Central memory CD4-positive, alpha-beta T cell (primary cell): ENCODE results near the gene PPP1R10.
A peak's percentile ranks its signal among the peaks of the same experiment; 100 is the strongest.

Experiments
- DNase-seq: peaks from one replicate; pipeline ENCODE4 v3.0.0; 2022

Gene PPP1R10

GRCh38 chr6:30597315-30598144, 19.5 kb downstream of the PPP1R10 start:
- peak; percentile 71 for DNase-seq

- DNase-seq, result no peak
These were observed 24.8 kb downstream of the PPP1R10 start for GRCh38 chr6:30592287-30592686.

GRCh38 chr6:30591008-30591407, 26.0 kb downstream of the PPP1R10 start:
- DNase-seq, result no peak

- DNase-seq, result no peak
These were observed 26.5 kb downstream of the PPP1R10 start for GRCh38 chr6:30590509-30590908.

GRCh38 chr6:30589754-30590358, 27.2 kb downstream of the PPP1R10 start:
- no peak for DNase-seq

GRCh38 chr6:30583921-30584320, 33.1 kb downstream of the PPP1R10 start:
- DNase-seq, result no peak

- DNase-seq, result no peak
These were observed 39.0 kb downstream of the PPP1R10 start for GRCh38 chr6:30578051-30578450.

- DNase-seq, result no peak
These were observed 43.9 kb downstream of the PPP1R10 start for GRCh38 chr6:30573113-30573512.

- no peak for DNase-seq
These were observed 44.9 kb downstream of the PPP1R10 start for GRCh38 chr6:30572148-30572547.

- no peak for DNase-seq
These were observed 45.3 kb downstream of the PPP1R10 start for GRCh38 chr6:30571762-30572082.

- DNase-seq, result peak; percentile 99
These were observed 45.8 kb downstream of the PPP1R10 start, which contains the start of gene ABCF1 for GRCh38 chr6:30571075-30571761. Gene ABCF1 (plus strand): TSS chr6:30571442. CDS start chr6:30571488, 46 bp downstream.

- DNase-seq, result no peak
These were observed 46.3 kb downstream of the PPP1R10 start for GRCh38 chr6:30570740-30571074.

GRCh38 chr6:30570263-30570662, 46.8 kb downstream of the PPP1R10 start:
- DNase-seq, result no peak

- no peak for DNase-seq
These were observed 48.8 kb downstream of the PPP1R10 start for GRCh38 chr6:30568245-30568644.

GRCh38 chr6:30565772-30566171, 51.3 kb downstream of the PPP1R10 start:
- no peak for DNase-seq

- DNase-seq, result no peak
These were observed 52.9 kb downstream of the PPP1R10 start for GRCh38 chr6:30564114-30564513.

GRCh38 chr6:30562470-30563425, 54.3 kb downstream of the PPP1R10 start:
- no peak for DNase-seq

- no peak for DNase-seq
These were observed 56.1 kb downstream of the PPP1R10 start for GRCh38 chr6:30560930-30561329.

GRCh38 chr6:30557683-30557981, 59.4 kb downstream of the PPP1R10 start:
- no peak for DNase-seq

GRCh38 chr6:30556906-30557682, 59.9 kb downstream of the PPP1R10 start, which contains the start of gene PRR3:
Gene PRR3 (plus strand): TSS chr6:30557295. CDS start chr6:30557345, 50 bp downstream.
- DNase-seq, result peak; percentile 93

GRCh38 chr6:30556066-30556905, 60.8 kb downstream of the PPP1R10 start, which contains the start of gene GNL1:
Gene GNL1 (minus strand): TSS chr6:30556489. CDS start chr6:30556203, 286 bp downstream.
- DNase-seq, result peak; percentile 98
